Measurements from ENCODE around the gene SCUBE2. TPM values are rescaled to one million over a fixed set of nuclear protein-coding genes. Genes with fewer than 3 reads are reported as not detected.
"Not testable (repeated sequence)": the region's sequence is repeated elsewhere in the genome, so short reads cannot be mapped to it uniquely, and the experiment has no call there.

SCUBE2 gene
- total RNA-seq, 3 donors from 2014 or later, result 0.20 to 0.41 (median 0.26) TPM

- H3K4me3 Mint-ChIP-seq, result no peak overlapping the region
- no peak for DNase-seq
- H3K9me3 Mint-ChIP-seq, result no peaks in the 10 kb centered on the region
- no peak for ATAC-seq
- H3K36me3 Mint-ChIP-seq (ENCODE audit: insufficient read depth), result no peaks in the 10 kb centered on the region
- H3K27me3 Mint-ChIP-seq (ENCODE audit: low read depth), result no peaks in the 10 kb centered on the region
- peaks cover 5% of the 10 kb centered on the region for H3K4me1 Mint-ChIP-seq (ENCODE audit: low read depth)
These were observed 32.4 kb upstream of the SCUBE2 start for GRCh38 chr11:9123595-9124304.

GRCh38 chr11:9121469-9121796, 30.0 kb upstream of the SCUBE2 start:
- Mint-ChIP-seq H3K4me3 (no peak overlapping the region), H3K9me3 (no peaks in the 10 kb centered on the region), H3K36me3 (ENCODE audit: insufficient read depth) (no peaks in the 10 kb centered on the region), H3K4me1 (ENCODE audit: low read depth) (peaks cover under 1% of the 10 kb centered on the region), H3K27me3 (ENCODE audit: low read depth) (no peaks in the 10 kb centered on the region)
- DNase-seq, result no peak
- ATAC-seq, result no peak

- ATAC-seq (no peak), DNase-seq (no peak)
These were observed 29.5 kb upstream of the SCUBE2 start for GRCh38 chr11:9120664-9121468.

GRCh38 chr11:9118277-9118676, 26.9 kb upstream of the SCUBE2 start:
- ATAC-seq, result no peak
- H3K9me3 Mint-ChIP-seq, result no peaks in the 10 kb centered on the region
- no peaks in the 10 kb centered on the region for H3K36me3 Mint-ChIP-seq (ENCODE audit: insufficient read depth)
- peaks cover 3% of the 10 kb centered on the region for H3K27me3 Mint-ChIP-seq (ENCODE audit: low read depth)
- H3K4me3 Mint-ChIP-seq, result no peak overlapping the region
- DNase-seq, result no peak
- no peaks in the 10 kb centered on the region for H3K4me1 Mint-ChIP-seq (ENCODE audit: low read depth)

More at GRCh38 chr11:9120664-9121468, 29.5 kb upstream of the SCUBE2 start:
- Mint-ChIP-seq H3K36me3 (ENCODE audit: insufficient read depth) (no peaks in the 10 kb centered on the region), H3K4me3 (no peak overlapping the region), H3K9me3 (no peaks in the 10 kb centered on the region), H3K27me3 (ENCODE audit: low read depth) (no peaks in the 10 kb centered on the region), H3K4me1 (ENCODE audit: low read depth) (no peaks in the 10 kb centered on the region)

GRCh38 chr11:9112075-9112474, 20.7 kb upstream of the SCUBE2 start:
- H3K27me3 Mint-ChIP-seq (ENCODE audit: low read depth), result peaks cover 3% of the 10 kb centered on the region
- H3K36me3 Mint-ChIP-seq (ENCODE audit: insufficient read depth), result no peaks in the 10 kb centered on the region
- no peak for DNase-seq
- no peak overlapping the region for H3K4me3 Mint-ChIP-seq
- H3K4me1 Mint-ChIP-seq (ENCODE audit: low read depth), result no peaks in the 10 kb centered on the region
- ATAC-seq, result no peak
- peaks cover 15% of the 10 kb centered on the region for H3K9me3 Mint-ChIP-seq

- peaks cover 15% of the 10 kb centered on the region for H3K9me3 Mint-ChIP-seq
- no peak for ATAC-seq
- no peaks in the 10 kb centered on the region for H3K4me1 Mint-ChIP-seq (ENCODE audit: low read depth)
- peaks cover 6% of the 10 kb centered on the region for H3K27me3 Mint-ChIP-seq (ENCODE audit: low read depth)
- H3K4me3 Mint-ChIP-seq, result no peak overlapping the region
- DNase-seq, result no peak
- no peaks in the 10 kb centered on the region for H3K36me3 Mint-ChIP-seq (ENCODE audit: insufficient read depth)
These were observed 18.7 kb upstream of the SCUBE2 start for GRCh38 chr11:9109858-9110731.

GRCh38 chr11:9104580-9104979, 13.2 kb upstream of the SCUBE2 start:
- Mint-ChIP-seq H3K27me3 (ENCODE audit: low read depth) (peaks cover 13% of the 10 kb centered on the region), H3K4me1 (ENCODE audit: low read depth) (no peaks in the 10 kb centered on the region)
- ATAC-seq, result no peak

GRCh38 chr11:9103542-9104276, 12.3 kb upstream of the SCUBE2 start:
- Mint-ChIP-seq H3K4me1 (ENCODE audit: low read depth) (no peaks in the 10 kb centered on the region), H3K36me3 (ENCODE audit: insufficient read depth) (no peaks in the 10 kb centered on the region), H3K4me3 (no peak overlapping the region), H3K9me3 (no peaks in the 10 kb centered on the region), H3K27me3 (ENCODE audit: low read depth) (peaks cover 14% of the 10 kb centered on the region)
- DNase-seq (no peak), ATAC-seq (no peak)

More at GRCh38 chr11:9104580-9104979, 13.2 kb upstream of the SCUBE2 start:
- Mint-ChIP-seq H3K36me3 (ENCODE audit: insufficient read depth) (no peaks in the 10 kb centered on the region), H3K9me3 (no peaks in the 10 kb centered on the region), H3K4me3 (no peak overlapping the region)
- DNase-seq, result no peak

GRCh38 chr11:9099617-9100016, 8.2 kb upstream of the SCUBE2 start:
- DNase-seq, result no peak
- no peak for ATAC-seq
- Mint-ChIP-seq H3K4me3 (no peak overlapping the region), H3K9me3 (no peaks in the 10 kb centered on the region), H3K36me3 (ENCODE audit: insufficient read depth) (no peaks in the 10 kb centered on the region), H3K4me1 (ENCODE audit: low read depth) (no peaks in the 10 kb centered on the region), H3K27me3 (ENCODE audit: low read depth) (peaks cover 28% of the 10 kb centered on the region)

GRCh38 chr11:9098455-9098854, 7.1 kb upstream of the SCUBE2 start:
- not testable (repeated sequence) for H3K9me3 Mint-ChIP-seq; H3K4me3 Mint-ChIP-seq; H3K36me3 Mint-ChIP-seq (ENCODE audit: insufficient read depth); DNase-seq; ATAC-seq; H3K4me1 Mint-ChIP-seq (ENCODE audit: low read depth)
- H3K27me3 Mint-ChIP-seq (ENCODE audit: low read depth), result peaks cover 37% of the 10 kb centered on the region

- not testable (repeated sequence) for H3K36me3 Mint-ChIP-seq (ENCODE audit: insufficient read depth); DNase-seq; H3K4me1 Mint-ChIP-seq (ENCODE audit: low read depth); H3K4me3 Mint-ChIP-seq; H3K9me3 Mint-ChIP-seq; ATAC-seq
- H3K27me3 Mint-ChIP-seq (ENCODE audit: low read depth), result peaks cover 47% of the 10 kb centered on the region
These were observed 6.0 kb upstream of the SCUBE2 start for GRCh38 chr11:9097186-9097943.

- peaks cover 52% of the 10 kb centered on the region for H3K27me3 Mint-ChIP-seq (ENCODE audit: low read depth)
- H3K4me3 Mint-ChIP-seq, result no peak overlapping the region
- DNase-seq (no peak), ATAC-seq (no peak)
- no peaks in the 10 kb centered on the region for H3K36me3 Mint-ChIP-seq (ENCODE audit: insufficient read depth)
- no peaks in the 10 kb centered on the region for H3K9me3 Mint-ChIP-seq
- peaks cover 4% of the 10 kb centered on the region for H3K4me1 Mint-ChIP-seq (ENCODE audit: low read depth)
These were observed 5.0 kb upstream of the SCUBE2 start for GRCh38 chr11:9096427-9096826.

- no peaks in the 10 kb centered on the region for H3K36me3 Mint-ChIP-seq (ENCODE audit: insufficient read depth)
- peaks cover 4% of the 10 kb centered on the region for H3K4me1 Mint-ChIP-seq (ENCODE audit: low read depth)
- DNase-seq (no peak), ATAC-seq (no peak)
- no peak overlapping the region for H3K4me3 Mint-ChIP-seq
- peaks cover 50% of the 10 kb centered on the region for H3K27me3 Mint-ChIP-seq (ENCODE audit: low read depth)
- no peaks in the 10 kb centered on the region for H3K9me3 Mint-ChIP-seq
These were observed 4.0 kb upstream of the SCUBE2 start for GRCh38 chr11:9095421-9095820.

All from activated T-cell treated with anti-CD3 and anti-CD28 coated beads, Interleukin-2, amount 50 U/mL, for 4 hours (primary cell).